HG02588 (cell line): Measurements from ENCODE around the gene PRSS38.

ENCODE experiments used
- ATAC-seq: cut with Tn5 transposase; IDR thresholded peaks from one replicate; pipeline ENCODE4 v1.9.1; 2021; ENCODE audit warnings: mild to moderate bottlenecking, moderate library complexity; ENCODE audit not compliant: unreplicated experiment

PRSS38 gene

DNA sequence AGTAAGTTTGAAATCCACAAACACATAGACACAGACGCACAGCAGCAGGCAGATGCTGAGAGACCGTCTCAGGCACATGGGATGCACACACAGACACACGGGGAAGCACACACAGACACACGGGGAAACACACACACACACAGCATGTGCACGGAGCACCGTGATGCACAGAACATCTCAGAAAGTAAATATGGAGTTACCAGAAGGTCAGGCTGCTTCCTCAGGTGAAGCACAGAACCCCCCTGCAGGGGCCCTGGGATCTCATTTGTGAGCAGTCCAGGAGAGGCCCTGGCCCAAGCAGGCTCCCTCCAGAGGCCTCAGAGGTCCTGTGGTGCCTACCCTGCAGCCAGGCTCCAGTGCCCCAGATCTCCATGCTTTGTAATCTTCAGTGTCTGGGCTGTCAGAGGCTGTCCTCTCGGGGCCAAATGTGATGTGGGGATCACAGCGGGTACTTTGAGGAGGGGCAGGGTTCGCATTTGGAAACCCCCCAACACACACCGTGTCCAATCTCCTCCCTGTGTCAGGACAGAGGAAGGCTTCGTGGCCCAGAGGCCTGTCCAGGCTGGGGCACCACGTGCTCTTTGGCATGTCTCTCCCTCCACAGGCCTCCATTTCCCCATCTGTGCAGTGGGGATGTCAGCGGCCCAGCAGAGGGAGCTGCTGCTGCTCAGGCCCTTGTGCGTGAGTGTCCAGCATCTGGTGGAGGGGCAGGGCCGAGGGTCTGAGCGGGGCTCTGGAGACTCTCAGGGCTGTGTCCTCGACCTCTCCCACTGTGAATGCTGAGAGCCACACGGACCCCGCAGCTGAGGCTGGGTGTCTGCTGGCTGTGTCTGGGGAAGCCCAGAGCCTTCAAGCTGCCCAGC is 23.0 kb upstream of the PRSS38 start:
- ATAC-seq, result no peak

DNA sequence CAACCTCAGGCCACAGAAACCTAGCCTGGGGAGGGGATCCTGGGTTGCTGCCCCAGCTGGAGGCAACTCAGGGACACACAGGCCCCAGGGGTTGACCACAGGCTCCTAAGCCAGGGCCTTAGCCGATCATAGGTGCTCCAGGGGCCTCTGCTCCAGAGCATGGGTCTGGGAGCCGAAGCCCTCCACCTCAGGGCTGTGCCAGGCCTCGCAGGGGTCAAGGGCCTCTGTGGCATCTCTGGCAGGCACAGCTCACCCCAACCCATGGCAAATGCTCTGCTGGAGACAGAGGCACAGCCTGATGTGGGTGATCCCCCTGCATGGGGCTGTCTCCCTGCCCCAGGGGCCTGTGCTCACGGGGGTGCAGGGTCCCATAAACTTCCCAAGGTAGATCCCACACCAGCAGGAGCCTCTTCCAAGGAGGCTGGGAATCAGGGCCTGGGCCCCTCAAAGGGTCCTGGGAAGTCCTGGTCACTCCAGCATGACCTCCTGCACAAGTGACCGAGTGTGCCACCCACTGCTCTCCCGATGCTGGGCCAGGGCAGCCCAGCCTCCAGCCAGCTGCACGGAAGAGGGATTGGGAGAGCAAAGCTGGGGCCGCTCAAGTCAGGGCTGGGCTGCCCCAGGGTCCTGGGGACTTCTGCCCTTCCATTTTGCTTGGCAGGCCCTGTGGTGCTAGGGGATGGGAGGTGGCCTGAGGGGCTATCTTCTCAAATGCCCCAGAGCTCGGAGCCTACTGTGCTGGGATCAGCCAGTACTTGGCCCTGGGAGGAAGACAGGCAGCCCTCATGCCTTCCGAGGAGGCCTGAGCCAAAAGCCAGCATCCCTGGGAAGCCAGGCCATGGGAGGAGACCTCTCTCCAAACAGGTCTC is 22.2 kb upstream of the PRSS38 start:
- no peak for ATAC-seq

- ATAC-seq, result no peak
These were observed 21.3 kb upstream of the PRSS38 start for GRCh38 chr1:227793948-227794816.

- ATAC-seq, result no peak
These were observed 20.7 kb upstream of the PRSS38 start for GRCh38 chr1:227794817-227795192.

- no peak for ATAC-seq
These were observed 19.7 kb upstream of the PRSS38 start for GRCh38 chr1:227795732-227796131.

DNA sequence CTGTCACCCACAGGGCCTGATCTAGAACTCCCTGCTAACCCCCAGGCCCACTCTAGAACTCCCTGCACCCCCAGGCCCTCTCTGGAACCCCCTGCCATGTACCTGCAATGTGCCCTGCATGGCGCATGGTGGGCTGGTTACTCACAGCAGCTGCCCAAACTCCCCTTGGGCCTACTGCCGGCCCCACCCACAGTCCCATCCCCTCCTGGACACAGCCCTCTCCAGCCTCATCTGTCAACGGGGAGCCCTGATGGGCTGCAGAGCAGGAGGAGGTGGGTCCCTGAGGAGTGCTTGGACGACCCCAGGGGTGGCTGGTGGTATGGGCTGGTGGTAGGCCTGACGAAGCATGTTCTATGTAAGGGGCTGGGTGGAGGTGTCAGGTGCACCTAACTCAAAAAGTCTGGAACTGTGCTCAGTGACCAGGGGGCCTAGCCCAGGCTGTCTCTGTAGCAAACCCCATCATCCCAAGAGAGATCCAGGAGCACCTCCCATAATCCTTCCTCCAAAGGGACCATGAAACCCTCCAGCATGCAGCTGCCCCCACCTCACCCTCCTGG is 19.0 kb upstream of the PRSS38 start:
- ATAC-seq, result no peak

DNA sequence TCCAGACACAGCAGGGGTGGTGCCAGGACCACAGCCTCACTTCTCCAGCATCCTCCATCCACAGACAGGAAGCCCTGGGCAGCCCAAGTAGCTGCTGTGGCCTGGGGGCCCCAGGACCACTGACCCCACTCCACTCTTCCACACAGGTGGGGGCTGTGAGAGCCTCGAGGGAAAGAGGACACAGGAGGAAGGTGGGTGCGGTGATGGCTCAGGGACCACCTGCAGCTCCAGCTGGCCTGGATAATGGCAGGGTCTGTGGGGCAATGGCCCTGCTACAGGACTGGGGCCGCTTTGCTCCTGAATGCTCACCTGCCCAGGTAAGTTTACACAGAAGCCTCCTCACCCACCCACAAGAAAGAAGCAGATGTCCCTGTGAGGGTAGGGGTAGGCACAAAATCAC is 18.3 kb upstream of the PRSS38 start:
- no peak for ATAC-seq

GRCh38 chr1:227797625-227798024 is 17.9 kb upstream of the PRSS38 start:
- no peak for ATAC-seq

DNA sequence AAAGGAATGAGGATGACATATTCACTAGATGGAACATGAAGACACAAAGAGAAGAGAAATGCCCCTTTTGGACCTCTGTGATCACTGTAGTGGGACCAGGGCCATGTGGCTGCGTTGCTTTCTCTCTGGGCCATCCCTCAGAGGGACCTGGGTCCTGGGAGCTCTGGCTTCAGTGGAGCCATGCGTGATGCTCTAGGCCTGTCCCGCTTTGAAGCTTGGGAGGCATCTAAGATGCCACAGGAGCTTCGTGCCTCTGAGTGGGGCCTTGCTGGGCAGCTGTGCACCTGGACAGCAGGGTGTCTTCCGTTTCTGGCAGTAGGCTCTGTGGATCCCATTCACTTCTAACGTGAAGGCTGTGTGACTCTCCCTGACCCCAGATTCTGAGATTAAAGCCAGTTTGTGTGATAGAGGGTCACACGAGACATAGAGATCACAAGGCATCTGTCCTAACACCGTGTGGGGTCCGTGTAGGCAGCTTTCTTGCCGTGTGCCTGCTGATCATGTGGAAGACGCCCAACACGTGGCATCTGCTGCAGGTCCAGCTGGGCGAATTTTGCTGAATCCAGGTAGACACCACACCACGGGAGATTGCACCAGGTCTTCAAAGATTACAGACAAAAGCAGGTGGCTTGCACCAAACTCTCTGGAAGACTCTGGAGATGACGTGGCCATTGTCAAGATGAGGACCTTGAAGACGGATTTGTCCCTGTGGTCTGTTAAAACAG is 17.2 kb upstream of the PRSS38 start:
- ATAC-seq, result no peak

DNA sequence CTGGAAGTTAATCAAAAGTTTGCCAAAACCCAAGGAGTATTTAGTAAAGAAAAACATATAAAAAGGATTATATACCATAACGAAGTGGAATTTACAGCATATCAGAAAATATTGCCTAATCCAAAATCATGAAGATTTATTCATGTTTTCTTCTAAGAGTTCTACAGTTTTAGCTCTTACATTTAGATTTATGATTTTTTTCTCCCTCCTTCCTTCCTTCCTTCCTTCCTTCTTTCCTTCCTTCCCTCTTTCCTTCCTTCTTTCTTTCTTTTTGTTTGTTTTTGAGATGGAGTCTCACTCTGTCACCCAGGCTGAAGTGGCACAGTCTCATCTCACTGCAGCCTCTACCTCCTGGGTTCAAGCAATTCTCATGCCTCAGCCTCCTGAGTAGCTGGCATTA is 15.7 kb upstream of the PRSS38 start:
- ATAC-seq, result no peak

- no peak for ATAC-seq
These were observed 11.5 kb upstream of the PRSS38 start for GRCh38 chr1:227803933-227804332.

DNA sequence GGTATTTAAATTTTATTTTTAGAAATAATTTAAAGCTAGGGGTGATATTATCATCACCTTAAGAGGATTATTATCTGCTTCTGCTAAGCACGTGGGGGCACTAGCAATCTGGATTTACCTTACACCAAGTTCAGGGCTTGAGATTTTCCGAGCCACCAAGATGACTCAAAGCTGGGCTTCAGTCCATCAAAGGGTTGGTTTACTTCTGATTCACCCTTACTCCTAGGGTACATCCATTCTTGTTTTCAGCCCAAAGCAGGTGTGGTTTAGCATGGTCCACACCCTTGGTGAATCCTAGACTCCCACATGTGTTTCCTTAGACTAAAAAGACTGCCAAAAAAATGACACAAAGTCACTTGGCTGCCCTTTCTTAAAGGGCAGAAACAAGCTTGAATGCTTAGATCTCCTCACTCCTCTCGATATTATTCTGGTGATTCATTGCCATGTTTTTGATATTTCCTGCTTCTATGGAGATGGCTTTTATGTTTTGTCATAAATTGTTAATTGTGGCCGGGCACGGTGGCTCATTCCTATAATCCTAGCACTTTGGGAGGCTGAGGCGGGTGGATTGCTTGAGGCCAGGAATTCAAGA is 9.8 kb upstream of the PRSS38 start:
- no peak for ATAC-seq

DNA sequence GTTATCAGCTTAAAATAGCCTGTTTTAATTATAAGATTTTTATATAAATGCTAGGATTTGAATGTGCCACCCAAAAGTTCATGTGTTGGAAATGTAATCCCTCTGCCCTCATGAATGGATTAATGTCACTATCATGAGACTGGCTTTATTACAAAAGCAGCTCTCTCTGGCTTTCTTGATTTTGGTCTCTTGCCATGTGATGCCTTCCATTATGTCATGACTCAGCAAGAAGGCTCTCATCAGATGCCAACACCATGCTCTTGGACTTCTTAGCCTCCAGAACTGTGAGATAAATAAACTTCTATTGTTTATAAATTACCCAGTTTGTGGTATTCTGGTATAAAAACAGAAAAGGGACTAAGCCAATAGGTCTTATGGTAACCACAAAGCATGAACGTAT is 6.9 kb upstream of the PRSS38 start:
- no peak for ATAC-seq

- no peak for ATAC-seq
These were observed 6.4 kb upstream of the PRSS38 start for GRCh38 chr1:227809026-227809425.

- ATAC-seq, result no peak
These were observed 1.5 kb upstream of the PRSS38 start for GRCh38 chr1:227813962-227814361.

GRCh38 chr1:227816750-227817446 is 1.4 kb downstream of the PRSS38 start:
- no peak for ATAC-seq

GRCh38 chr1:227823537-227823936 is 8.1 kb downstream of the PRSS38 start:
- no peak for ATAC-seq

DNA sequence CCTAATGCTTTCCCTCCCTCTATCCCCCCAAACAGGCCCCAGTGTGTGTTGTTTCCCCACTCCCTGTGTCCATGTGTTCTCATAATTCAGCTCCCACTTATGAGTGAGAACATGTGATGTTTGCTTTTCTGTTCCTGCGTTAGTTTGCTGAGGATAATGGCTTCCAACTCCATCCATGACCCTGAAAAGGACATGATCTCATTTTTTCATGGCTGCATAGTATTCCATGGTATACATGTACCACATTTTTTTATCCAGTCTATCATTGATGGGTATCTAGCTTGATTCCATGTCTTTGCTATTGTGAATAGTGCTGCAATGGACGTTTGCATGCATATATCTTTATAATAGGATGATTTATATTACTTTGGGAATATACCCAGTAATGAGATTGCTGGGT is 8.7 kb downstream of the PRSS38 start:
- ATAC-seq, result no peak

DNA sequence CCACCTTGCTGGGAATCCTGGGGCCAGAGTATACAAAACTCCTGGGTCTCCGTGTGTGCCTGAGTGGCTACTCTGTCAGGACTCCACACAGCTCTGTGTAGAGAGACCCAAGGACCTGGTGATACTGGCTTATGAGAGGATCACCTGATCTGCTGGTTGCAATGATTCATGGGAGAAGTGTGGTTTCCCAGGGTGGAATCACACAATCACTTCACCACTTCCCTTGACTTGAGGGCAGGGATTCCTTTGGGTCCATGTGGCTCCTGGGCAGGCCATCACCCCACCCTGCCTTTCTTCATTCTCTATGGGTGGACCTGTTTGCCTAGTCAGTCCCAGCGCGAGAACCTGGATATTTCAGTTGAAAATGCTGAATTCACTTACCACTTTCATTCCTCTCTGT is 13.3 kb downstream of the PRSS38 start:
- no peak for ATAC-seq
